SK-N-SH treated with all-trans-retinoic acid at 6 μM for 48 hours (cell line): ENCODE data around the gene GNAT2.

Source experiments
- ARNTL ChIP-seq: fragments of 450-650 bp; formaldehyde crosslinking; IDR thresholded peaks from 2 replicates; pipeline ENCODE4 v1.5.0; 2020; ENCODE audit warnings: low read depth, mild to moderate bottlenecking, moderate library complexity, borderline replicate concordance
- CREB5 ChIP-seq: fragments of 250-450 bp; sonication (Bioruptor Pico); IDR thresholded peaks from 2 replicates; pipeline ENCODE4 v1.5.1; 2020; ENCODE audit warnings: low read depth, mild to moderate bottlenecking, moderate library complexity
- OSR1 ChIP-seq: fragments of 250-450 bp; sonication (Bioruptor Pico); IDR thresholded peaks from 2 replicates; pipeline ENCODE4 v1.8.0; 2022; ENCODE audit warnings: moderate library complexity, mild to moderate bottlenecking, inconsistent platforms
- PATZ1 ChIP-seq: fragments of 250-450 bp; sonication (Bioruptor Pico); IDR thresholded peaks from 2 replicates; pipeline ENCODE4 v1.8.0; 2020; ENCODE audit warnings: mild to moderate bottlenecking, moderate library complexity, borderline replicate concordance
- ZC3H10 ChIP-seq: fragments of 250-450 bp; sonication (Bioruptor Pico); IDR thresholded peaks from 2 replicates; pipeline ENCODE4 v1.5.1; 2021; ENCODE audit warnings: mild to moderate bottlenecking, moderate library complexity

- TF ChIP-seq CREB5 (CRISPR knock-in tag): no peak
- TF ChIP-seq PATZ1 (CRISPR knock-in tag): no peak
- no peak for TF ChIP-seq OSR1 (CRISPR knock-in tag)
- no peak for TF ChIP-seq ZC3H10
- no peak for TF ChIP-seq ARNTL (CRISPR knock-in tag)
These were observed 10.9 kb upstream of the GNAT2 start for GRCh38 chr1:109630081-109630897.
